Cardiac muscle cell (in vitro differentiated cells and primary cell): ENCODE measurements around the gene PSMB7. TPM values are rescaled to one million over a fixed set of nuclear protein-coding genes. Genes with fewer than 3 reads are reported as not detected.

ENCODE experiments used
- DNase-seq, 2 donors: peaks; one replicate each; pipeline versions ENCODE4 v3.0.0 to v3.0.0-alpha.2; 2010 to 2017; ENCODE audit warnings: low read depth in 1 of 2, low spot score in 1 of 2
- H3K27ac ChIP-seq: fragments of 200-600 bp; sonication (generic); 2 replicates; pipeline ENCODE4 v1.5.1; 2016
- H3K27me3 ChIP-seq: fragments of 200-600 bp; sonication (generic); 2 replicates; pipeline ENCODE4 v1.6.0; 2016; ENCODE audit warnings: control low read depth
- H3K36me3 ChIP-seq: fragments of 200-600 bp; sonication (generic); 2 replicates; pipeline ENCODE4 v1.5.1; 2016; ENCODE audit warnings: control low read depth
- H3K4me1 ChIP-seq: fragments of 200-600 bp; sonication (generic); 2 replicates; pipeline ENCODE4 v1.8.1; 2017; ENCODE audit warnings: low read depth, mild to moderate bottlenecking, mixed run types
- H3K4me3 ChIP-seq: fragments of 200-600 bp; sonication (generic); 2 replicates; pipeline ENCODE4 v1.5.1; 2016; ENCODE audit warnings: mild to moderate bottlenecking
- H3K9me3 ChIP-seq: fragments of 200-600 bp; sonication (generic); 2 replicates; pipeline ENCODE4 v1.5.1; 2017; ENCODE audit warnings: low read depth, mild to moderate bottlenecking, control low read depth
- CTCF ChIP-seq: IDR thresholded peaks from 2 replicates; pipeline ENCODE4 v1.5.1; 2012; ENCODE audit warnings: low read depth, mild to moderate bottlenecking, low read length
- polyA plus RNA-seq: library from polyadenylated mRNA; unstranded; fragments of >200 nt; fragmentation: Nextera tagmentation; extraction: Ambion mirVana; gene quantifications from 2 replicates; pipeline ENCODE4 v1.2.1, GENCODE V29; 2016
- total RNA-seq: library from RNA; depleted of rRNA; stranded (reverse); fragments of >200 nt; gene quantifications from 2 replicates; pipeline ENCODE4 v1.2.3, GENCODE V29; 2016

PSMB7 gene
- total and polyA plus RNA-seq, 2 experiments from 2014 or later, result 160 to 282 TPM

- TF ChIP-seq CTCF, result no peak
- H3K4me1 ChIP-seq, result no peaks in the 10 kb centered on the region
- no peaks in the 10 kb centered on the region for H3K9me3 ChIP-seq
- H3K36me3 ChIP-seq, result peaks cover 11% of the 10 kb centered on the region
- H3K27ac ChIP-seq, result no peak overlapping the region
- no peak for DNase-seq
- H3K27me3 ChIP-seq, result no peaks in the 10 kb centered on the region
- H3K4me3 ChIP-seq, result no peak overlapping the region
Observed at GRCh38 chr9:124398191-124398935, 16.9 kb downstream of the PSMB7 start.

- H3K27ac ChIP-seq, result no peak overlapping the region
- TF ChIP-seq CTCF, result no peak
- no peaks in the 10 kb centered on the region for H3K27me3 ChIP-seq
- DNase-seq, result no peak
- no peaks in the 10 kb centered on the region for H3K36me3 ChIP-seq
- H3K9me3 ChIP-seq, result no peaks in the 10 kb centered on the region
- no peak overlapping the region for H3K4me3 ChIP-seq
- peaks cover 6% of the 10 kb centered on the region for H3K4me1 ChIP-seq
Observed at GRCh38 chr9:124395826-124396225, 19.4 kb downstream of the PSMB7 start.

GRCh38 chr9:124394596-124394995 lies 20.6 kb downstream of the PSMB7 start:
- TF ChIP-seq CTCF, result no peak
- no peak for DNase-seq
- no peaks in the 10 kb centered on the region for H3K9me3 ChIP-seq
- H3K27me3 ChIP-seq, result no peaks in the 10 kb centered on the region
- H3K27ac ChIP-seq, result no peak overlapping the region
- H3K4me1 ChIP-seq, result peaks cover 9% of the 10 kb centered on the region
- no peak overlapping the region for H3K4me3 ChIP-seq
- H3K36me3 ChIP-seq, result no peaks in the 10 kb centered on the region

DNA sequence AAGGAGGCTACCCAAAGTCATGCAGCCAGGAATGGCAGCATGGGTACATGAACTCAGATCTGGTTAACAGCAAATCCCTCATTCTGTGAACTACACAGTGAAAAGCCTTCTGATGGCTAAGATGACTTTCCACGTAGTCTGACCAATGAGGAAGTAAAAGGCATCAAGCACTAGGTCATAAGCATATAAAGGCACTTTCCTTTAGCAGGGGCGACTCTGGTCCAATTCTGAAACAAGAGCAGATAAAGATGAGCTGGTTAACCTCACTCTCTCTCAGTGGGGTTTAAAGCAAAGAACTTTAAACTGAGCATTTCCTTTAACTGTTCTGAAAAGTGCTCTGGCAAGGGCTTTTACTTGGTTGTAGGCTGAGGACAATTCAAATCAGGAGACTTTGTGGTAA lies 21.1 kb downstream of the PSMB7 start:
- DNase-seq, result no peak
- no peak overlapping the region for H3K27ac ChIP-seq
- H3K27me3 ChIP-seq, result no peaks in the 10 kb centered on the region
- no peak overlapping the region for H3K4me3 ChIP-seq
- no peaks in the 10 kb centered on the region for H3K9me3 ChIP-seq
- no peak for TF ChIP-seq CTCF
- no peaks in the 10 kb centered on the region for H3K36me3 ChIP-seq
- H3K4me1 ChIP-seq, result peaks cover 9% of the 10 kb centered on the region

DNA sequence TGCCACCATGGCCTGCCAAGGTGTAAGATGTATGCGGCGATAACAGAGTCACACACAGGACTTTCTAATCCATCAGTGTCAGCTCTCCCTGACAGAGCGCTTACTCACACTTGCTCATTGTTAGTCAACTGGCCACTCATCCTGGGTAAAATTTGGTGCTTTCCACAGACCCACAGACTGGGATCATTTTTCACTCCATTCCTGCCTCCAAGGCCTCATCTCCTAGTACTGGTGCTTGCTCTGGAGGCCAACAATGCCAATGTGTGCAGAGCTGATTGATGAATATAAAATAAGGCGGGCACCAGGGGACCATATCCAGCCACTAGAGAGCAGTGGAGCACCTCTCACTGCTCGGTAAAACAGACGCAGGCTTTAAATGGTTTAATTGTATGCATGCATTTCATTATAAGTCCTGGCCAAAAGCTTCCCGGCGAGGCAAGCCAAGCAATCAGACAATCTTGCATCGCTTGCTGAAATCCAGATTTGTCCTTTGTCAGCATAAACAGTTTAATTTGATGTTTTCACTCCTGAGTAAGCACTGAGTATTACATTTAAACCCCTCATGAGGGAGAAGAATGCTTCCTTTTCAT lies 22.3 kb downstream of the PSMB7 start:
- DNase-seq, result peak; percentile 42 to 55
- H3K4me1 ChIP-seq, result peaks cover 11% of the 10 kb centered on the region
- no peaks in the 10 kb centered on the region for H3K27me3 ChIP-seq
- H3K27ac ChIP-seq, result no peak overlapping the region
- H3K36me3 ChIP-seq, result no peaks in the 10 kb centered on the region
- H3K4me3 ChIP-seq, result no peak overlapping the region
- no peaks in the 10 kb centered on the region for H3K9me3 ChIP-seq
- TF ChIP-seq CTCF, result peak; percentile 61
